NCI-H69 (cell line): ENCODE data around the gene CFAP221.

ENCODE experiments used
- DNase-seq: peaks from one replicate; lab custom pipeline; 2025; lab: John Stamatoyannopoulos, UW

Gene CFAP221

GRCh38 chr2:119644186-119644585, 99.9 kb downstream of the CFAP221 start:
- no peak for DNase-seq

DNA sequence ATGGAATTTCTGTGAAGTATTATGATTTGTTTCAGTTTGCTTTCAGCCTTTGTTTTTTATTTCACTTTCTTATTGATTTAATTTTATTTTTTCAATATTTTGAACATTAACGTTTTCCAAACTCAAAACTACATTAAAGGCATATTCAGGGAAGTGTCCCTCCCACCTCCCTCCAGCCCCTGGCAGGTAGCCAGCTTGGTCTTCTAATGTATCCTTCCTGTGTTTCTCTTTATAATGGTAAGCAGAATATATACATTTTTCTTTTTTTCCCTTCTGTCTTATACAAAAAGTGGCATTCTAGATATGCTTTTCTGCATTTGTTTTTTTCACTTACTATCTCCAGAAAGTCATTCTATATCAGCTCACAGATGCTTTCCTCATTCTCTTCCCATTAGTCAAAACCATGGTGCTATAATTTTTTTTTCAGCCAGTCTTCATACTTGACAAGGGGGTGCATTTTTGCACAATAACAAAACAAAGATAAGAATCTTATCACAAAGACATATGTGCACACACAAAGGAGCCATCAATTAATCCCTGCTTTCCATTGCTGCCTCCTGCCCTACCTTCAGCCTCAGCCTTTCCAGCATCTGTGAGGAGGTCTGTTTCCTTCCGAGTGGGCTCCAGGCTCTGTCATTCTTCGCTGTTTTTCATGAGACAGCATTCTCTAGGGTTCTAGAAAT, 101.1 kb downstream of the CFAP221 start:
- DNase-seq = no peak

DNA sequence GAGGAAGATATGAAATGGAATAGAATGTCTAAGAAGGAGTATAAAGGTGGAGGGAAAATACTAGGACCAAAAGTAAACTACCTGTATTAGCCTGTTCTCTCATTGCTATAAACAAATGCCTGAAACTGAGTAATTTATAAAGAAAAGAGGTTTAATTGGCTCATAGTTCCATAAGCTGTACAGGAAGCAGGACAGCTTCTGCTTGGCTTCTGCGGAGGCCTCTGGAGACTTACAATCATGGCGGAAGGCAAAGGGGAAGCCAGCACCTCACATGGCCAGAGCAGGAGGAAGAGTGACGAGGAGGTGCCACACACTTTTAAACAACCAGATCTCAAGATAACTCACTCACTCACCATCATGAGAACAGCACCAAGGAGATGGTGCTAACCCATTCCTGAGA, 101.9 kb downstream of the CFAP221 start:
- no peak for DNase-seq

- DNase-seq = no peak
These were observed 103.4 kb downstream of the CFAP221 start for GRCh38 chr2:119647440-119648169.

DNA sequence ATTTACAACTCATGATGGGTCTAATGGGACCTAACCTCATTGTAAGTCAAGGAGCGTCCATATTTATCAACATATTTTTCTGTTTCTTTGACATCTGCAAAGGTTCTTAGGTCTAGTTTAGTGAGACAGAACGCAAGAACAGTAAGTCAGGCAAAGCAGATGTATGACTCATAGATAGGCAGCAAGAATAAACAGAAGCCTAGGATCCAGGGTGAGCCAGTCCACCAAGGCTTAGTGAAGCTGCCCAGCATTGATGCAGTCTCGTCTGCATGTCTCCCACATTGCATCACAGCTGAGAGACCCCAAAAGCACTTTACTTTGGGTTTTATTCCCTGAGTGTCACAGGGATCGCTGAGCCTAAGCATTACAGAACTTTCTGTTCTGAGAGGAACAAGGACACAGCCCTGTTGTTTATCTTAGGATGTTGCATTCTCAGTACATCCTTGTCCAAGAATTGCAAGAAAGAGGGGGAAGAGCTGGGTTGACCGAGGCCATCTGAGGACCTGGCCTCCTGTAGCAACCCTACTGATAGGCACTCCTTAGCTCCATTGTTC, 105.2 kb downstream of the CFAP221 start:
- no peak for DNase-seq

GRCh38 chr2:119650206-119650605, 106.0 kb downstream of the CFAP221 start:
- no peak for DNase-seq

GRCh38 chr2:119650846-119651370, 106.7 kb downstream of the CFAP221 start:
- no peak for DNase-seq

- no peak for DNase-seq
These were observed 113.4 kb downstream of the CFAP221 start for GRCh38 chr2:119657466-119658145.

GRCh38 chr2:119659601-119660342, 115.5 kb downstream of the CFAP221 start:
- peak; percentile 26 for DNase-seq

DNA sequence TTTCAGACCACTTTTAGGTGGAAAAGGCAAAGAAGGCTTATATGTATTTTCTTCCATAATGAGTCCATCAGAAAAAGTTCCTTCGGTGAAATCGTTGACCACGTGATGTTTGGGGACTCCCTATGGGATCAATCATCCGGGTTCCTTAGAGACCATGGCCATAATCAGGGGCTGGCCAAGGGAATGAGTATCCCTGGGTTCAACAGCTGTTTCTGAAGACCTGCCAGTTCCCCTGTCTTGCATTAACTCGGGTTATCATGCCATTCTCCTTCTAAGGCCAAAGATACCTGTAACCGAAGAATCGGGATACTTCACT, 116.1 kb downstream of the CFAP221 start:
- no peak for DNase-seq

DNA sequence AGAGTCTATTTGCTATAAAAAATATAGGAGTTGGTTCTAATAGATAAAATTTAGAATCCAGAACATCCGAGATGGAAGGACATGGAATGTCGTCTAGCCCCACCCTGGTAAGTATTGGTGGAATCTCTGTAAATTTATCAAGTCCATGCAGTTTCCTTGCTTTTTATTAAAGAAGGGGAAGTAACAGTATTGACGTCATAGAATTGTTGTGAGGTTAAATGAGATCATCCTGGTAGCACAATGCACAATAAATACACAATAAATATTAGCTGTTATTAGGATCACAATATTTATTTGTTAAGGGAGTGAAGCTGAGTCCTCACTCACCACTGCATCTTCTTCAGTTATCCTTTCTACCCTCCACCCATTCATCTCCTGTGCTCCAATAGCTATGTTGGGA, 118.0 kb downstream of the CFAP221 start:
- no peak for DNase-seq

GRCh38 chr2:119668546-119668945, 124.3 kb downstream of the CFAP221 start:
- DNase-seq = no peak

GRCh38 chr2:119671016-119671415, 126.8 kb downstream of the CFAP221 start:
- no peak for DNase-seq

GRCh38 chr2:119671752-119672151, 127.5 kb downstream of the CFAP221 start:
- DNase-seq = no peak

DNA sequence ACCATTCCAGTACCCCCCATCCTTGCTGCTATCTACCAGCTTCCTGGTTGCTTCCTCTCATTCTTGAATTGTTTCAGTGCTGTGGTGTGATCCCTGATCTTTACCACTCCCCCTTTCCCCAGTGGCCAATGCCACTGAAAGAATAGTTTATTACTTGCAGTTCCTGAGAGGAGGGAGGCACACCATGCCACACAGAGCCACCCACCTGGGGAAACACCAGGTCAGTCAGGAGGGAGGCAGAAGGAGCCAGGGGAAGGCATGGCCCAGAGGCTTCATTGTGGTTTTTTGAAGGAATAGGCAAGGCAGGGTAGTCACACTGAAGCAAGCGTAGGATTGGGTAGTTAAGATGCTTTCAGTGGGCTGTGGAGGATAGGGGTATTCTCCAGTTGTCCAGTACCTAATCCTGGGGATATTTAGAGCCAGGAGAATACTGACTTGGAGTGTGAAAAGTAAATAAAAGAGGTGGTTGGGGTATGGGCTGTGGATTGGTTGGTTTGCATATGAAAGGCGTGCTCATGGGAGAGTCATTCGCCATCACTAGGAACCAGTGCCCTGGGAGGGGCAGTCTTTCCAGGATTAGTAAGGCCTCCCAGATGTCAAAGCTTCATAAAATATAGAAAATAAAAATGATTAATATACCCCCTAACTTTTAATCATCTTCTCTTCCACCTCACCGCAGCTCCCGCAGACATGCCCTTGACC, 128.1 kb downstream of the CFAP221 start:
- no peak for DNase-seq

DNA sequence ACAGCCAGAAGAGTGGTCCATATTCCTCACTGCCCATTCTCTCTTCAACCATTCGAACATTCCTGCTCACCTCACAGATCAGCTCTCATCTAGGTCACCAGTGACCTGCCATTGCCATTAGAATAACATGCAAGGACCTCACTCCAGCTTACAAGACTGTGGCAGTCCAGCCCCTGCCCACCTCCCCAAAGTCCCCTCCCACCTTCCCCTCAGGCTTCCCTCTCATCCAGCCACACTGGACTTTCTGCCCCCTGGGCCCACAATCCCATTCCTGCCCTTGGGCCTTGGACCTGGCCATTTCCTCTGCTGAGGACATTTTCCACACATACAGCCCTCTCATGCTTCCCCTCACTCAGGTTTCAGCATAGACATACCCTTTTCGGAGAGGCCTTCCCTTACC, 129.5 kb downstream of the CFAP221 start:
- DNase-seq = no peak

GRCh38 chr2:119674711-119675500, 130.7 kb downstream of the CFAP221 start:
- DNase-seq = peak; percentile 11

- DNase-seq = peak; percentile 93
These were observed 133.9 kb downstream of the CFAP221 start for GRCh38 chr2:119678021-119678656.

- DNase-seq = no peak
These were observed 135.2 kb downstream of the CFAP221 start for GRCh38 chr2:119679526-119679837.

- no peak for DNase-seq
These were observed 135.6 kb downstream of the CFAP221 start for GRCh38 chr2:119679846-119680245.
